Glutamatergic neuron (in vitro differentiated cells): ENCODE measurements around the gene DKK3. TPM values are rescaled to one million over a fixed set of nuclear protein-coding genes. Genes with fewer than 3 reads are reported as not detected.

ENCODE experiments used
- DNase-seq: peaks from one replicate; pipeline ENCODE4 v3.0.0; 2022
- H3K27ac Mint-ChIP-seq: one replicate; pipeline ENCODE4 v1.8.0; 2020; ENCODE audit warnings: mild to moderate bottlenecking, mixed read lengths, inconsistent platforms; ENCODE audit not compliant: unreplicated experiment
- H3K27me3 Mint-ChIP-seq: one replicate; pipeline ENCODE4 v1.8.0; 2020; ENCODE audit warnings: mild to moderate bottlenecking, moderate library complexity, mixed read lengths, inconsistent platforms; ENCODE audit not compliant: unreplicated experiment
- H3K36me3 Mint-ChIP-seq: one replicate; pipeline ENCODE4 v1.8.0; 2020; ENCODE audit warnings: mild to moderate bottlenecking, mixed read lengths, inconsistent platforms; ENCODE audit not compliant: unreplicated experiment
- H3K4me1 Mint-ChIP-seq: one replicate; pipeline ENCODE4 v1.8.0; 2020; ENCODE audit warnings: mild to moderate bottlenecking, low read depth, mixed read lengths, inconsistent platforms; ENCODE audit not compliant: unreplicated experiment
- H3K4me3 Mint-ChIP-seq: one replicate; pipeline ENCODE4 v1.8.0; 2020; ENCODE audit warnings: mild to moderate bottlenecking, mixed read lengths, inconsistent platforms; ENCODE audit not compliant: unreplicated experiment
- H3K9me3 Mint-ChIP-seq: one replicate; pipeline ENCODE4 v1.8.0; 2020; ENCODE audit warnings: mild to moderate bottlenecking, moderate library complexity, mixed read lengths, inconsistent platforms; ENCODE audit not compliant: unreplicated experiment
- CTCF ChIP-seq: fragments of 200-600 bp; sonication (generic); IDR thresholded peaks from one replicate; pipeline ENCODE4 v1.5.0; 2021; ENCODE audit not compliant: partially characterized antibody, unreplicated experiment
- total RNA-seq: library from RNA; stranded (reverse); fragmentation: NEBNext Ultra II Directional; extraction: Animal tissue kit (Norgen Biotek cat#: 25700); gene quantifications from one replicate; pipeline ENCODE4 v1.2.1, GENCODE V29; 2021; ENCODE audit not compliant: unreplicated experiment

The DKK3 gene
- total RNA-seq, 1 donor from 2014 or later: 131 TPM

- H3K27me3 Mint-ChIP-seq: peaks cover 2% of the 10 kb centered on the region
- no peak for TF ChIP-seq CTCF
- no peaks in the 10 kb centered on the region for H3K36me3 Mint-ChIP-seq
- no peak for DNase-seq
- no peaks in the 10 kb centered on the region for H3K9me3 Mint-ChIP-seq
- H3K4me3 Mint-ChIP-seq: no peak overlapping the region
- H3K4me1 Mint-ChIP-seq: peaks cover 6% of the 10 kb centered on the region
- H3K27ac Mint-ChIP-seq: no peak overlapping the region
Measured at GRCh38 chr11:11937957-11938356, 70.5 kb downstream of the DKK3 start.

DNA sequence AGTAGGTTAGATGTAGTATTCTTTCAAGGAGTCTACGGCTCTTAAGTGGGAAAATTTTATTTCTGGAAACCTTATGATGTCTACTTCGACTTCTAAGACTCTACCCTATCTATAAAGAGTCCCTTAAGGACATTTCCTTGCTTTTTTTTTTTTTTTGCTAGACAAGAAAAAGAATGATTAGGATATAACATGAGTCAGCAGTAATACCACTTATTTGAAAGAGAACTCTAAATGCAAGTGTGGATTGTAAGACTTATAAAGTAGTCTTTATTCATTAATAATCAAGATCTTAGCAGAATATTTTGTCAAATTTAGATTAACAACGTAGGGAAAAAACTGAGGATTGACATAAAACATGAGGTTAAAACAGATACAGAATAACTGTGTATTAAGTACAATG lies 71.0 kb downstream of the DKK3 start:
- no peak for DNase-seq
- no peak for TF ChIP-seq CTCF
- Mint-ChIP-seq H3K27me3 (peaks cover 2% of the 10 kb centered on the region), H3K4me1 (peaks cover 6% of the 10 kb centered on the region), H3K27ac (no peak overlapping the region), H3K4me3 (no peak overlapping the region), H3K9me3 (peaks cover under 1% of the 10 kb centered on the region), H3K36me3 (peaks cover 5% of the 10 kb centered on the region)

DNA sequence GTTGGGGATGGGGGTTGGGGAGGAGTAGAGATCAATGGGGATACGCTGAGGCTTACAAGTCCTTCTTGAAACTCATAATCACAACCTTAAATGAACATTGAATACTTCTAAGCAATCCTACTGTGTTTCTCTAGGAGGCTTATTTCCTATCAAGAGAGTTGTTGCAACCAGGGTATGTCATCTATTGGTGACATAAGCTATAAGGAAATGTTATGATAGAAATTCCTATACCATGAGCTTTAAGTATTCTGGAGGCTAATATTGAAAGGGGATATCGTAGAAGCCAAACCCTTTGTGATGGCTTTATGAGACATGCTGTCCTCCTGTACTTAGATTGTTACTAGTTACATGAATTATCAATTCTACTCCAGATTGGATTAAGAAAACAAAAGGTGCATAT lies 72.9 kb downstream of the DKK3 start:
- Mint-ChIP-seq H3K27me3 (peaks cover under 1% of the 10 kb centered on the region), H3K4me3 (no peak overlapping the region), H3K9me3 (peaks cover 1% of the 10 kb centered on the region), H3K27ac (no peak overlapping the region), H3K4me1 (peaks cover 2% of the 10 kb centered on the region), H3K36me3 (peaks cover 8% of the 10 kb centered on the region)
- DNase-seq: no peak
- no peak for TF ChIP-seq CTCF

DNA sequence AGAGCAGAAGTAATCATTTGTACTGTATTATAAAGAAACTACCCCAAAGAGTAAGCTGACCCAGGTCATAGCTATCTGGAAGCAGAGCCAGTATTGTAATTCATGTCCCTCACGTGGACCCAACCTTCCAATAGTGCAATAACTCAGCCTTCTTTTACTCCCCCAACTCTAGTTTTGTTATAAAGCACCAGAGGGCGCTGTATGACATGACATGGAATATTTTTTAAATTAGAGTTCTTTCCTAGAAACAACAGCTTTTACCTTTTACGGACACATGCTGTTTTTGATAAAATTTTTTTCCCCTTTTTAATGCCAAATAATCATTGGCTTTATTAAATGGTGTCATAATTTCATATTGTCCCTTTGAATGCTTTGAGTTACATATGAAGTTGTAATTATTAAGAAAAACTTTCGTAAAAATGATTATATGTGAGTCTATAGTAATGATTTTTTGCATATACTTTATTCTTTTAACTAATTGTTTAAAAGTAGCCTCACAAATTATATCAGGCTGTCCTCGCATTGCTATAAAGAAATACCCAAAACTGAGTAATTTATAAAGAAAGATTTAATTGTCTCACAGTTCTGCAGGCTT lies 76.9 kb downstream of the DKK3 start:
- no peaks in the 10 kb centered on the region for H3K4me1 Mint-ChIP-seq
- TF ChIP-seq CTCF: peak; percentile 76
- H3K36me3 Mint-ChIP-seq: peaks cover 14% of the 10 kb centered on the region
- no peak overlapping the region for H3K4me3 Mint-ChIP-seq
- DNase-seq: no peak
- no peak overlapping the region for H3K27ac Mint-ChIP-seq
- peaks cover 1% of the 10 kb centered on the region for H3K9me3 Mint-ChIP-seq
- H3K27me3 Mint-ChIP-seq: peaks cover 2% of the 10 kb centered on the region

DNA sequence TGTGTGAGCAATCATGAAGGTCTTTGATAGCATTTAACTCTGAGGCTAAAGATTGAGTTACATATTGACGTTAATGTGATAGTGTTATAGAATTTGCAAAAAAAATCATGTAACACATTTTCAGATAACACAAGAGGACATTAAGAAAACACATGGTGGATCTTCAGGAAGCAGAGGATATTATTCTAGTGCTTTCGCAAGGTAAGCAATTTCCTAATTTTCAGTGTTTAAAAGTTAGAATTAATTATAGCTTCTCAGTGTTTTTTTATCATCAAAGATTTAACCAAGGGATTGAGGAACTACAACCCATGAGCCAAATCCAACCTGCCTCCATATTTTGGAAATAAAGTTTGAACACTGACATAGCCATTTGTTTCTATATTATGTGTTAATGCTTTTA lies 78.5 kb downstream of the DKK3 start:
- no peak for TF ChIP-seq CTCF
- Mint-ChIP-seq H3K9me3 (peaks cover 1% of the 10 kb centered on the region), H3K27ac (no peak overlapping the region), H3K4me1 (no peaks in the 10 kb centered on the region), H3K36me3 (peaks cover 22% of the 10 kb centered on the region), H3K4me3 (no peak overlapping the region), H3K27me3 (peaks cover 3% of the 10 kb centered on the region)
- no peak for DNase-seq
